ENCODE results near the gene OR2T12.

GRCh38 chr1:248303324-248303723 lies at the start of gene OR2T12:
- no peak for TF ChIP-seq CTCF (IDR thresholded peaks at IDR 0.05; ENCODE audit: low read length)
- TF ChIP-seq EZH2 (IDR thresholded peaks at IDR 0.05; ENCODE audit: borderline replicate concordance, low read length) = no peak

Measured in OCI-LY1 (cell line).